WERI-Rb-1 (cell line): Measurements from ENCODE around the gene SAC3D1.

Experiments used
- DNase-seq: peaks from one replicate; pipeline ENCODE4 v3.0.0-alpha.2; 2020
- H3K27ac ChIP-seq: fragments of 250-450 bp; sonication (Bioruptor Pico); 2 replicates; pipeline ENCODE4 v1.5.1; 2020; ENCODE audit warnings: mild to moderate bottlenecking, moderate library complexity
- H3K27me3 ChIP-seq: fragments of 250-450 bp; sonication (Bioruptor Pico); 2 replicates; pipeline ENCODE4 v1.5.1; 2021; ENCODE audit warnings: mild to moderate bottlenecking, low read depth, moderate library complexity; ENCODE audit not compliant: insufficient read depth, severe bottlenecking
- H3K36me3 ChIP-seq: fragments of 250-450 bp; sonication (Bioruptor Pico); 2 replicates; pipeline ENCODE4 v1.5.1; 2020; ENCODE audit warnings: mild to moderate bottlenecking, moderate library complexity
- H3K4me3 ChIP-seq: 2 replicates; pipeline ENCODE4 v1.5.1; 2011; ENCODE audit warnings: low read depth, mild to moderate bottlenecking, control low read depth, low read length
- H3K9me3 ChIP-seq: fragments of 250-450 bp; sonication (Bioruptor Pico); 2 replicates; pipeline ENCODE4 v1.5.1; 2021; ENCODE audit warnings: mild to moderate bottlenecking, moderate library complexity; ENCODE audit not compliant: severe bottlenecking
- CTCF ChIP-seq: IDR thresholded peaks from 2 replicates; pipeline ENCODE4 v1.5.1; 2011; ENCODE audit warnings: low read depth, mild to moderate bottlenecking, control low read depth, inconsistent platforms, low read length

The SAC3D1 gene

GRCh38 chr11:65040520-65040846 lies 527 bp upstream of the SAC3D1 start:
- Histone ChIP-seq H3K4me3 (peak overlapping the region; percentile 77), H3K36me3 (peaks cover 48% of the 10 kb centered on the region), H3K27me3 (no peaks in the 10 kb centered on the region), H3K9me3 (no peaks in the 10 kb centered on the region), H3K27ac (peak overlapping the region; percentile 92)
- DNase-seq, result no peak
- TF ChIP-seq CTCF, result no peak

- H3K27ac ChIP-seq, result no peak overlapping the region
- H3K4me3 ChIP-seq, result no peak overlapping the region
Measured at GRCh38 chr11:65042891-65043290, 1.9 kb downstream of the SAC3D1 start.

GRCh38 chr11:65043881-65044501 lies 3.0 kb downstream of the SAC3D1 start:
- Histone ChIP-seq H3K27me3 (no peaks in the 10 kb centered on the region), H3K4me3 (no peak overlapping the region), H3K36me3 (peaks cover 45% of the 10 kb centered on the region), H3K27ac (no peak overlapping the region), H3K9me3 (no peaks in the 10 kb centered on the region)
- no peak for DNase-seq
- no peak for TF ChIP-seq CTCF

More at GRCh38 chr11:65042891-65043290, 1.9 kb downstream of the SAC3D1 start:
- Histone ChIP-seq H3K36me3 (peaks cover 51% of the 10 kb centered on the region), H3K9me3 (no peaks in the 10 kb centered on the region), H3K27me3 (no peaks in the 10 kb centered on the region)
- DNase-seq, result no peak
- no peak for TF ChIP-seq CTCF

- no peak overlapping the region for H3K4me3 ChIP-seq
- H3K27me3 ChIP-seq, result no peaks in the 10 kb centered on the region
- no peak for DNase-seq
- TF ChIP-seq CTCF, result no peak
- H3K9me3 ChIP-seq, result no peaks in the 10 kb centered on the region
- H3K27ac ChIP-seq, result no peak overlapping the region
- H3K36me3 ChIP-seq, result peaks cover 41% of the 10 kb centered on the region
Measured at GRCh38 chr11:65045061-65045460, 4.1 kb downstream of the SAC3D1 start.

GRCh38 chr11:65045728-65046127 lies 4.7 kb downstream of the SAC3D1 start:
- no peak overlapping the region for H3K4me3 ChIP-seq
- TF ChIP-seq CTCF, result no peak
- H3K27me3 ChIP-seq, result no peaks in the 10 kb centered on the region
- H3K27ac ChIP-seq, result no peak overlapping the region
- H3K9me3 ChIP-seq, result no peaks in the 10 kb centered on the region
- DNase-seq, result no peak
- H3K36me3 ChIP-seq, result peaks cover 41% of the 10 kb centered on the region
